Panc1 (cell line): ENCODE measurements around the gene LEFTY2. TPM values are rescaled to one million over a fixed set of nuclear protein-coding genes. Genes with fewer than 3 reads are reported as not detected.
A peak's percentile ranks its signal among the peaks of the same experiment; 100 is the strongest.

ENCODE experiments used
- ATAC-seq: fragments of 200-7000 bp; cut with Tn5 transposase; 2 replicates; pipeline ENCODE4 v1.9.1; 2020; ENCODE audit warnings: mild to moderate bottlenecking, moderate library complexity
- BruUV-seq: library from RNA; stranded (reverse); fragments of 400-500 nt; replicated peaks from 2 replicates; lab custom pipeline; 2021; lab: Mats Ljungman, UMichigan
- CTCF ChIA-PET: fragments of 300-600 bp; sonication (Branson Sonifier 250); formaldehyde crosslinking; loops from one replicate; lab custom pipeline; 2022; ENCODE audit warnings: antibody characterized with exemption; lab: Charles Lee
- POLR2A ChIA-PET: fragments of 300-600 bp; sonication (Branson Sonifier 250); formaldehyde crosslinking; loops from one replicate; lab custom pipeline; 2022; ENCODE audit warnings: antibody characterized with exemption; lab: Charles Lee
- DNase-seq: peaks from one replicate; pipeline ENCODE4 v3.0.0-alpha.2; 2010; ENCODE audit warnings: low read depth, low spot score
- H3K27ac ChIP-seq: 2 replicates; pipeline ENCODE4 v1.5.1; 2011; ENCODE audit warnings: mild to moderate bottlenecking, low read length, inconsistent platforms
- H3K27me3 ChIP-seq: fragments of 200-500 bp; sonication (Bioruptor generic); 2 replicates; pipeline ENCODE4 v1.6.0; 2014; ENCODE audit warnings: low read length, inconsistent platforms; ENCODE audit not compliant: control insufficient read depth, insufficient read depth
- H3K36me3 ChIP-seq: fragments of 200-500 bp; sonication (Bioruptor generic); 2 replicates; pipeline ENCODE4 v1.5.1; 2014; ENCODE audit warnings: inconsistent platforms, mild to moderate bottlenecking, low read length, moderate library complexity; ENCODE audit not compliant: control insufficient read depth, insufficient read depth
- H3K4me1 ChIP-seq: 2 replicates; pipeline ENCODE4 v1.5.1; 2011; ENCODE audit warnings: inconsistent platforms, mild to moderate bottlenecking, low read length, moderate library complexity; ENCODE audit not compliant: control insufficient read depth, insufficient read depth
- H3K4me3 ChIP-seq, 2 experiments: 2 replicates each; pipeline ENCODE4 v1.5.1; 2011 to 2012; ENCODE audit warnings: low read depth in 2 of 2, low read length in 2 of 2, mild to moderate bottlenecking in 2 of 2, inconsistent platforms in 1 of 2, moderate library complexity in 1 of 2
- H3K9me3 ChIP-seq: fragments of 200-500 bp; sonication (Bioruptor generic); 2 replicates; pipeline ENCODE4 v1.5.1; 2014; ENCODE audit warnings: low read depth, mild to moderate bottlenecking, inconsistent platforms, low read length, moderate library complexity; ENCODE audit not compliant: control insufficient read depth, insufficient read depth
- POLR2AphosphoS5 ChIP-seq: IDR thresholded peaks from 2 replicates; pipeline ENCODE4 v1.6.1; 2012; ENCODE audit warnings: mild to moderate bottlenecking, low read depth, low read length, moderate library complexity
- SIN3A ChIP-seq: IDR thresholded peaks from 2 replicates; pipeline ENCODE4 v1.6.1; 2012; ENCODE audit warnings: low read depth, mild to moderate bottlenecking, low read length, moderate library complexity, borderline replicate concordance; ENCODE audit not compliant: insufficient read depth
- TCF7L2 ChIP-seq: IDR thresholded peaks from 2 replicates; pipeline ENCODE4 v1.6.1; 2011; ENCODE audit warnings: mild to moderate bottlenecking, low read depth, low read length, inconsistent platforms
- in situ Hi-C: cut with HindIII; loops from 2 replicates; pipeline ENCODE4 v1.10.0; 2016; ENCODE audit warnings: low sequenced_read_pairs, low pct_unique_long_range_greater_than_20kb
- intact Hi-C: fragments of 100-400 bp; cut with micrococcal nuclease; formaldehyde crosslinking; loops from one replicate; pipeline ENCODE4 v1.10.0; 2022; ENCODE audit not compliant: unreplicated experiment
- total RNA-seq: library from RNA; stranded (reverse); gene quantifications from one replicate; pipeline ENCODE4 v1.2.1, GENCODE V29; 2021; ENCODE audit not compliant: unreplicated experiment
- TF ChIP-seq, protein P1 (sequence below): fragments of 450-650 bp; IDR thresholded peaks from 2 replicates; pipeline ENCODE4 v1.5.1; 2017; ENCODE audit warnings: mild to moderate bottlenecking
- TF ChIP-seq, protein P2 (sequence below), 2 experiments: IDR thresholded peaks; 2 replicates each; pipeline ENCODE4 v1.6.1; 2011 to 2012; ENCODE audit warnings: low read depth in 2 of 2, control low read depth in 1 of 2, low read length in 1 of 2, mild to moderate bottlenecking in 1 of 2, moderate library complexity in 1 of 2; ENCODE audit not compliant: insufficient read depth in 1 of 2

Gene LEFTY2
- total RNA-seq, 1 experiment from 2014 or later = not detected

DNA sequence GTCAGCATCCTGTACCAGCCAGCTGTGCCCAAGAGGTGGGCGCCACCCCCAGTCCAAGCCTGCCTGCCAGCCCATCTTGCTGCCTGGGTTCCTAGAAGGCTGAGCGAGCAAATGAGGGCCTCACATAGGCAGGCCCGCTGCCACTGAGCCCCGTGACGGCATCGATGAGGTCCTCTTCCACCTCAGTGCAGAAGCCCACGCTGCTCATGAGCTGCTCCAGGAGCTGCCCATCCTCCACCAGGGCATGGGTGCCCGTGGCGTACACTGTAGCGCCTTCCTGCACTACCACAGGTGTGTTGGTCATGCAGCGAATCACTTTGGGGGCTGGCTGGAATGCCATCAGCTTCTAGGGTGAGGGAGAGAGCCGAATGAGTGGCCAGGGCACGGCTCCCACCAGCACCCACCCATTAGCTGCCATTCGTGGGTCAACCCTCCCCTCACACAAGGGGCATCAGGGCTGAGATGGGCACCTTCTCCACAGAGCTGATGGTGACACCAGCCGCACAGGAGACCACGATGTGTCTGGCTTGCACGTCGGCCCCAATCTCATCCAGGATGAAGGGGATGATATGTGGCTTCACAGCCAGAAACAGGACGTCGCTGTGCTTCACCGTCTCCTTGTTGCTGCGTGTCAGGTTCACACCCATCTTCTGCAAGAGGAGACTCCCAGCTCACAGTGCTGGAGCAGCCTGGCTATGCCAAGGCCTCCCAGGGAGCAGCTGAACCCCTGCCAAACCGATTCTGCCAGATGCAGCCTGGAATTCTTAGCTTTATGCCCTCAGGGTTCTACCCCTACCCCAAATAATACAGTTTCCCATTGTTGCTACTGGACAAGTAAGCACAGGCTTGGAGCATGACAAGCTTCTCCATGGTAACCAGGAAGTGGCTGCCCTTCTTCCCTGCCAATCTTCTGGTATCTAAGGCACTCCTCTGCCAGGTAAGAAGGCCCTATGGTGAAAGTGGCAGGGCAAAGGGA, 19.0 kb downstream of the LEFTY2 start:
- Histone ChIP-seq H3K4me1 (peaks cover 17% of the 10 kb centered on the region), H3K27me3 (no peaks in the 10 kb centered on the region), H3K9me3 (no peaks in the 10 kb centered on the region), H3K4me3 (no peak overlapping the region; a peak in 1 of 4 replicates), H3K27ac (no peak overlapping the region; the same call in 1 of the 2 replicates), H3K36me3 (peaks cover 15% of the 10 kb centered on the region; the same call in 1 of the 2 replicates)
- no peak for ATAC-seq
- ChIA-PET CTCF (no interaction called here), POLR2A (interaction anchor here (0.6 kb wide), 1 partner anchor 10 kb away, joined by 4 read pairs; no protein-coding TSS in a partner anchor)
- no peak for DNase-seq
- TF ChIP-seq, protein P1, sequence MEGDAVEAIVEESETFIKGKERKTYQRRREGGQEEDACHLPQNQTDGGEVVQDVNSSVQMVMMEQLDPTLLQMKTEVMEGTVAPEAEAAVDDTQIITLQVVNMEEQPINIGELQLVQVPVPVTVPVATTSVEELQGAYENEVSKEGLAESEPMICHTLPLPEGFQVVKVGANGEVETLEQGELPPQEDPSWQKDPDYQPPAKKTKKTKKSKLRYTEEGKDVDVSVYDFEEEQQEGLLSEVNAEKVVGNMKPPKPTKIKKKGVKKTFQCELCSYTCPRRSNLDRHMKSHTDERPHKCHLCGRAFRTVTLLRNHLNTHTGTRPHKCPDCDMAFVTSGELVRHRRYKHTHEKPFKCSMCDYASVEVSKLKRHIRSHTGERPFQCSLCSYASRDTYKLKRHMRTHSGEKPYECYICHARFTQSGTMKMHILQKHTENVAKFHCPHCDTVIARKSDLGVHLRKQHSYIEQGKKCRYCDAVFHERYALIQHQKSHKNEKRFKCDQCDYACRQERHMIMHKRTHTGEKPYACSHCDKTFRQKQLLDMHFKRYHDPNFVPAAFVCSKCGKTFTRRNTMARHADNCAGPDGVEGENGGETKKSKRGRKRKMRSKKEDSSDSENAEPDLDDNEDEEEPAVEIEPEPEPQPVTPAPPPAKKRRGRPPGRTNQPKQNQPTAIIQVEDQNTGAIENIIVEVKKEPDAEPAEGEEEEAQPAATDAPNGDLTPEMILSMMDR = no peak
- TF ChIP-seq, protein P2, sequence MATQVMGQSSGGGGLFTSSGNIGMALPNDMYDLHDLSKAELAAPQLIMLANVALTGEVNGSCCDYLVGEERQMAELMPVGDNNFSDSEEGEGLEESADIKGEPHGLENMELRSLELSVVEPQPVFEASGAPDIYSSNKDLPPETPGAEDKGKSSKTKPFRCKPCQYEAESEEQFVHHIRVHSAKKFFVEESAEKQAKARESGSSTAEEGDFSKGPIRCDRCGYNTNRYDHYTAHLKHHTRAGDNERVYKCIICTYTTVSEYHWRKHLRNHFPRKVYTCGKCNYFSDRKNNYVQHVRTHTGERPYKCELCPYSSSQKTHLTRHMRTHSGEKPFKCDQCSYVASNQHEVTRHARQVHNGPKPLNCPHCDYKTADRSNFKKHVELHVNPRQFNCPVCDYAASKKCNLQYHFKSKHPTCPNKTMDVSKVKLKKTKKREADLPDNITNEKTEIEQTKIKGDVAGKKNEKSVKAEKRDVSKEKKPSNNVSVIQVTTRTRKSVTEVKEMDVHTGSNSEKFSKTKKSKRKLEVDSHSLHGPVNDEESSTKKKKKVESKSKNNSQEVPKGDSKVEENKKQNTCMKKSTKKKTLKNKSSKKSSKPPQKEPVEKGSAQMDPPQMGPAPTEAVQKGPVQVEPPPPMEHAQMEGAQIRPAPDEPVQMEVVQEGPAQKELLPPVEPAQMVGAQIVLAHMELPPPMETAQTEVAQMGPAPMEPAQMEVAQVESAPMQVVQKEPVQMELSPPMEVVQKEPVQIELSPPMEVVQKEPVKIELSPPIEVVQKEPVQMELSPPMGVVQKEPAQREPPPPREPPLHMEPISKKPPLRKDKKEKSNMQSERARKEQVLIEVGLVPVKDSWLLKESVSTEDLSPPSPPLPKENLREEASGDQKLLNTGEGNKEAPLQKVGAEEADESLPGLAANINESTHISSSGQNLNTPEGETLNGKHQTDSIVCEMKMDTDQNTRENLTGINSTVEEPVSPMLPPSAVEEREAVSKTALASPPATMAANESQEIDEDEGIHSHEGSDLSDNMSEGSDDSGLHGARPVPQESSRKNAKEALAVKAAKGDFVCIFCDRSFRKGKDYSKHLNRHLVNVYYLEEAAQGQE (IDR thresholded peaks at IDR 0.05; ENCODE audit: insufficient read depth in 1 of 2, low read depth in 2 of 2, low read length in 1 of 2) = no peak
- TF ChIP-seq SIN3A = no peak
- TF ChIP-seq TCF7L2 = no peak
- TF ChIP-seq POLR2AphosphoS5 = no peak
- in situ Hi-C loops (no loop called here), intact Hi-C loops (no loop called here)
- BruUV-seq = no TSS peak

DNA sequence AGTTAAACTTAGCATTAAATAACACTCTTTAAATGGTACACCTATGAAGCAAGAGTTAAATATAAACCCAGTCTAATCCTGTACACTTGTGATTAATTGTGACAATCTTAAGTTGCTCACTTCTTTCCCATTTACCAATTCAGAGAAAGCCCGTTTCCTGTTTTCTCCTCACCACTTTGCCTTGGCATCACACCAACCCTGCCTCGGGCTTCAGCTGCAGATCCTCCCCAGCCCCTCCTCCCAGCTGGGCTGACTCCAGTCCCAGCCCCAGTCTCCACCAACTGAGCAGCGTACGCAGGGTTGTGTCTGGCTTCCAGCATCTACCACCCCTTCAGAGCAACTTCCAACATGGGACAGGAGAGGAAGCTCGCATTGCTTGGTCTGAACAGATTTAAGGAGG, 21.1 kb downstream of the LEFTY2 start:
- H3K27ac ChIP-seq = 0 out of 2 replicates have a peak overlapping the region, but pooled peaks have one; percentile 23
- CTCF ChIA-PET = no interaction called here
- POLR2A ChIA-PET = no interaction called here
- intact Hi-C loops (loop anchor here (10.0 kb wide), 1 partner anchor 55 kb away; no protein-coding TSS in a partner anchor), in situ Hi-C loops (no loop called here)
- no peak overlapping the region for H3K4me3 ChIP-seq
- H3K9me3 ChIP-seq = no peaks in the 10 kb centered on the region
- no peaks in the 10 kb centered on the region for H3K27me3 ChIP-seq
- no TSS peak for BruUV-seq
- TF ChIP-seq, protein P1 = no peak
- no peak for TF ChIP-seq TCF7L2
- TF ChIP-seq, protein P2 (IDR thresholded peaks at IDR 0.05; ENCODE audit: insufficient read depth in 1 of 2, low read depth in 2 of 2, low read length in 1 of 2) = no peak
- no peak for TF ChIP-seq POLR2AphosphoS5
- TF ChIP-seq SIN3A = no peak
- H3K4me1 ChIP-seq = peaks cover 13% of the 10 kb centered on the region
- DNase-seq (no peak), ATAC-seq (no peak)
- H3K36me3 ChIP-seq = peaks cover 15% of the 10 kb centered on the region; the same call in 1 of the 2 replicates
